Measurements from ENCODE around the gene TKT. TPM values are rescaled to one million over a fixed set of nuclear protein-coding genes. Genes with fewer than 3 reads are reported as not detected.

Gene TKT
- total RNA-seq, 1 donor from 2014 or later, result 437 TPM

- ATAC-seq (peak; percentile 47 to 66), DNase-seq (peak; percentile 70)
- H3K4me1 ChIP-seq, result peaks cover 13% of the 10 kb centered on the region
- H3K36me3 ChIP-seq, result peaks cover 98% of the 10 kb centered on the region
- no peaks in the 10 kb centered on the region for H3K9me3 ChIP-seq
- no peak for TF ChIP-seq CTCF (IDR thresholded peaks at IDR 0.05)
- H3K27me3 ChIP-seq (ENCODE audit: low read depth), result no peaks in the 10 kb centered on the region
- no peak overlapping the region for H3K27ac ChIP-seq
- intact Hi-C loops (cut with DNase I), result no loop called here
- no peak overlapping the region for H3K4me3 ChIP-seq
These were observed 75.4 kb downstream of the TKT start for GRCh38 chr3:53180305-53181023.

GRCh38 chr3:53179580-53179979, 76.2 kb downstream of the TKT start:
- peaks cover 18% of the 10 kb centered on the region for H3K4me1 ChIP-seq
- ATAC-seq (no peak), DNase-seq (no peak)
- TF ChIP-seq CTCF (IDR thresholded peaks at IDR 0.05), result no peak
- no peak overlapping the region for H3K27ac ChIP-seq
- H3K9me3 ChIP-seq, result no peaks in the 10 kb centered on the region
- intact Hi-C loops (cut with DNase I), result no loop called here
- H3K36me3 ChIP-seq, result peaks cover 96% of the 10 kb centered on the region
- no peak overlapping the region for H3K4me3 ChIP-seq
- H3K27me3 ChIP-seq (ENCODE audit: low read depth), result no peaks in the 10 kb centered on the region

- H3K27me3 ChIP-seq (ENCODE audit: low read depth), result no peaks in the 10 kb centered on the region
- H3K9me3 ChIP-seq, result no peaks in the 10 kb centered on the region
- H3K4me1 ChIP-seq, result peaks cover 21% of the 10 kb centered on the region
- H3K27ac ChIP-seq, result no peak overlapping the region
- intact Hi-C loops (cut with DNase I), result no loop called here
- no peak overlapping the region for H3K4me3 ChIP-seq
- DNase-seq (no peak), ATAC-seq (no peak)
- H3K36me3 ChIP-seq, result peaks cover 96% of the 10 kb centered on the region
- TF ChIP-seq CTCF (IDR thresholded peaks at IDR 0.05), result no peak
These were observed 77.6 kb downstream of the TKT start for GRCh38 chr3:53178246-53178645.

DNA sequence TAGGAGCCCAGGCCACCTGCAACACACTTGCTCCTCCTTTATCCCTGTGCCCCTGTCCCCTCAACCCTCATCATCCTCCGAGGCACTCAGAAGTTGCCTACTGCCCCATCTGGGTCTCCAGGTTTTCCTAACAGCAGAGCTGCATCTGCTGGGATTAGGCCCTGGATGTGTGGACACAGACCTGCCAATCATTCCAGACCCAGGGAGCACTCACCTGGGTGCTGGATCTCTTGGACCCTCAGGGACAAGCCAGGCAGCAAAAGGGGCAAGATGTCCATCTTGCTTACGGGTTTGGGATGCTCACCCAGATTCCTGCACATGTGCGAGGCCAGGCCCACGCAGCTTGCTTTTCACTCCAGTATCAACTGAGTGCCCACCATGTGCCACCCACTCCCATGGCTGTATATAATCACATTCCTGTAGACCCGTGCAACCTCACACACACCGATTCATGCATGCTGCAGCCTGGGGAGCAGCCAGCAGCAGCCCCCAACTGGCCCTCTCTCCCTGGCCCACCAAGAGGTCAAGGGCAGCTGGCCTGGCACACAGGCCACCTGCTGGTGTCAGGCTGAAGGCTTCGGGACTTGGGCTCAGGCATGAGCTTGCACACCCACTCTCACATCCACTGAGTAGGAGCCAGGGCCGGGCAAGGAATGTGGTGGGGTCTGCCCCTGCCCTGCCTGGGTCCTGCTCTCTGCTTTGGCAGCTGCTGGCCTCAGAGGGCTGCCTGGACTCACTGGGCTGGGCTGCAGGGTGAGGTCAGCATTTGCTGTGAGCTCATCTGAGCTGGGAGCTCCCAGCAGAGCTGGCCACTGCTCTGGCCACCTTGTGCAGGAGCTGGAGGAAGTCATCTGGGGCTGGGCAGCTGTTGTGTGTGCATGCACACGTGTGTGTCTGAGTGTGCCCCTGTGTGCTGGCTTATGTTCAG, 79.9 kb downstream of the TKT start:
- intact Hi-C loops (cut with DNase I), result no loop called here
- ATAC-seq (no peak), DNase-seq (no peak)
- Histone ChIP-seq H3K36me3 (peaks cover 86% of the 10 kb centered on the region), H3K9me3 (no peaks in the 10 kb centered on the region), H3K27ac (no peak overlapping the region), H3K4me3 (no peak overlapping the region), H3K4me1 (peaks cover 44% of the 10 kb centered on the region), H3K27me3 (ENCODE audit: low read depth) (no peaks in the 10 kb centered on the region)
- TF ChIP-seq CTCF (IDR thresholded peaks at IDR 0.05), result no peak

Other genes with a start within 250 kb of the TKT start
- gene SFMBT1, start 209.9 kb downstream of the TKT start, total RNA-seq, result 17.3 TPM
- 18.3 TPM for gene RFT1, start 125.6 kb downstream of the TKT start, total RNA-seq
- 103 TPM for gene PRKCD, start 94.8 kb downstream of the TKT start, total RNA-seq
- 25.1 TPM for gene DCP1A, start 91.5 kb upstream of the TKT start, total RNA-seq
- 33.6 TPM for gene CACNA1D, start 238.6 kb upstream of the TKT start, total RNA-seq

Data from lower lobe of right lung (tissue), 2 donors.